SK-MEL-5 (cell line): Measurements from ENCODE around the gene TGIF1. TPM values are rescaled to one million over a fixed set of nuclear protein-coding genes. Genes with fewer than 3 reads are reported as not detected.

Source experiments
- DNase-seq: peaks from one replicate; pipeline ENCODE4 v3.0.0-alpha.2; 2016; ENCODE audit warnings: low read depth, low spot score
- in situ Hi-C: cut with HindIII; loops from 2 replicates; pipeline ENCODE4 v1.10.0; 2016; ENCODE audit warnings: low sequenced_read_pairs, high pct_unique_total_duplicates, low pct_unique_long_range_greater_than_20kb
- total RNA-seq: library from RNA; depleted of rRNA; stranded (reverse); fragments of >200 nt; shearing (Covaris generic); gene quantifications from 2 replicates; pipeline ENCODE4 v1.2.3, GENCODE V29; 2014

Gene TGIF1
- total RNA-seq, 1 experiment from 2014 or later = 210 TPM

DNA sequence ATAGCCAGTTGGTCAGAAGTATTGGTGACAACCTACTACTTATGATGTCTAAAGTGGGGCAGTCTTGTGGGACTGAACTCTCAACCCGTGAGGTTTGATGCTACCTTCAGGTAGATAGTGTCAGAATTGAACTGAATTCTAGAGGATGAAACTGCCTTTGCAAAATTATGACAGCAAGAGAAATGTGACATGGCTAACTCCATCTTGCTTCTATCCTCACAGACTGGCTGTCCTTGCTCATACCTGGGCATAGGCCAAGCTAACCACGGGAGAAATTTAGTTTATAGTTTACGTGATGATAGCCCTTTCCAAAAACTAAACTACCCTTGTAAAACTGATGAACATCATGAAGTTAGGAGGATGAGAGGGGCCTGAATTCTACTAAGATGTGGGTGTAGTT is 24.9 kb upstream of the TGIF1 start:
- DNase-seq = no peak
- in situ Hi-C loops = no loop called here

DNA sequence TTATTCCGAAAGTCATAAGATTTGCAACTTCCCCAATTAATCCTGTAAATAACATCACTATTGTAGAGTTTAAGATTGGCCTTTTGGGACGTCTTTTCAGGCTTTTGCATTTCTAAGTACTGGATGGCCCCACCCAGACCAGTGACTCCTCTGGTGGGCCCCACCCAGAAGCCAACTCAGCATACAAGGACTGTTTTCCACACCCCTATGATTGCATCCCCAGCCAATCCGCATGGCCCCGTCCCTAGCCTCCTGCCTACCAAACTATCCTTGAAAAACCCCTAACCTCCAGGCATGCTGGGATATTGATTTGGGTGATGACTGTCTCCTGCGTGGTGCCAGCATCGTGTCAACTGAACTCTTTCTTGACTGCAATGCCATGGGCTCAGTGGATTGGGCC is 24.5 kb upstream of the TGIF1 start:
- DNase-seq = no peak
- in situ Hi-C loops = no loop called here

DNA sequence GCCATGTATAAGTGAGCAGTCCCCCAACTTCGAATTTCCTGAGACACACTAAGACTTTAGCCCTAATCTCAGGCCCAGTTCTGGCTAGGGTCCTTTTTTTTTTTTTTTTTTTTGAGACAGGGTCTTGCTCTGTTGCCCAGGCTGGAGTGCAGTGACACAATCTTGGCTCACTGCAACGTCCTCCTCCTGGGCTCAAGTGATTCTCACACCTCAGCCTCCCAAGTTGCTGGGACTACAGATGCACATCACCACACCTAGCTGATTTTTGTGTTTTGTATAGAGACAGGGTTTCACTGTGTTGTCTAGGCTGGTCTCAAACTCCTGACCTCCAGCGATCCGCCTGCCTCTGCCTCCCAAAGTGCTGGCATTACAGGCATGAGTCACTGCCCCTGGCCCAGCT is 23.9 kb upstream of the TGIF1 start:
- no peak for DNase-seq
- in situ Hi-C loops = no loop called here

DNA sequence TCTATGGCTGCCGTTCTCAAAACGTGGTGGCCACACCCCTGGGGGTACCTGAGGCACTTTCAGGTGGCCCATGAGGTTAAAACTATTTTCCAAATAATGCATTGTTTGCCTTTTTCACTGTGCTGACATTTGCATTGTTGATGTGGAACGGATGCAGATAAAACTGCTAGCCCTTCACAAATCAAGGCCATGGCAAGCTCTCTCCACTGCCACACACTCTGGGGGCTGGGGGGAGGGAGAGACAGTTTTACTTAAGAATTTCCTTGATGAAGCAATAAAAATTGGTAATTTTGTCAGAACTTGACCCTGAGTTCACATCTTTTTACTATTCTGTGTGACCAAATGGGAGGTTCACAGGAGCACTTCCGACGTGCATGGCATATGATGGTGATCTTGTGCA is 22.0 kb upstream of the TGIF1 start:
- DNase-seq = no peak
- in situ Hi-C loops = no loop called here

DNA sequence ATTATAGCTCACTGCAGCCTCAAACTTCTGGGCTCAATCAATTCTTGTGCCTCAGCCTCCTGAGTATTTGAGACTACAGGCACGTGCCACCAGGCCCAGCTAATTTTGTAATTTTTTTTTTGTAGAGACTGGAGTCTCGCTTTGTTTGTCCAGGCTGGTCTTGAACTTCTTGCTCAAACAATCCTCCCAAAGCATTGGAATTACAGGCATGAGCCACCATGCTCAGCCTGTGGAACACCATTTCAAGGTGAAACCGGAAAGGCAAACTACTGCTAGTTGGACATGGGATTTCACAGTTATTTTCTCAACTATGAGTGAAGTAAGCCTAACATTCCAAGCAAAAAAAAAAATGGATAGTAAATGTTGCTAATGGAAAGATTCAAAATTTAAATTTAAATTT is 20.9 kb upstream of the TGIF1 start:
- DNase-seq = no peak
- in situ Hi-C loops = no loop called here

DNA sequence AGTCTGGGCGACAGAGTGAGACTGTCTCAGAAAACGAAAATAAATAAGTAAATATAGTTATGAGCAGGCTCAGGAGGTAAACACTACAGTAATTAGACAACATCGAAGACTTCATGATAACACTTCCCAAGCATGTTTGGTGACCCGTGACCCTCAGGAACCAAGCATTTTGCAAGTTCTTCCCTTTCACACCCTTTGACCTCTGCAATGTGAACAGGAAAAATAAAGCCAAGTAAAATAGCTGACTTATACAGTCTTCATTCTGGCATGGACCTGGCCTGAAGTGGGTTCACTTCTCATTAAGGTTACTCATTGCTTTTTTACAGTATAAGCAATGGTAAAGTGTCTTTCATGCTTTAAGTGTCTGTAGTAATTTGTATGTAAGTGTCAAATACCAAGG is 15.3 kb upstream of the TGIF1 start:
- in situ Hi-C loops = no loop called here
- no peak for DNase-seq

DNA sequence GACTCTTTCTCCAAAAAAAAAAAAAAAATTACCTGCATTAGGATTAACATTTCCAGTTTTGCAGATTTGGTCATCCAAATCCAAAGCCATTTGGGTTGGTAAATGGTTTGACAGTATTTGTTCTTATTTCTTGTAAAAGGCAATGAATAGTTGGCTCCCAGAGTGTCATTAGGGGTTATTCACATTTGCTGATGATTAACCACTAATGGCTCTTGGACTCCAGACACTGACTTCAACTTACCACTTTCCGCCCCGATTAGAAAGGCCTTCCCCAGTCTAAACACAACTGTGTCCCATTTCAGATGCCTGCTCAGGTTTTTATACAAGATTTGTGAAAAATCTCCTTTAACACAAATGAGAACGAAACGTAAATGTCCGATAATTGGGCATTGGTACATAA is 9.6 kb upstream of the TGIF1 start:
- DNase-seq = no peak
- in situ Hi-C loops = no loop called here

DNA sequence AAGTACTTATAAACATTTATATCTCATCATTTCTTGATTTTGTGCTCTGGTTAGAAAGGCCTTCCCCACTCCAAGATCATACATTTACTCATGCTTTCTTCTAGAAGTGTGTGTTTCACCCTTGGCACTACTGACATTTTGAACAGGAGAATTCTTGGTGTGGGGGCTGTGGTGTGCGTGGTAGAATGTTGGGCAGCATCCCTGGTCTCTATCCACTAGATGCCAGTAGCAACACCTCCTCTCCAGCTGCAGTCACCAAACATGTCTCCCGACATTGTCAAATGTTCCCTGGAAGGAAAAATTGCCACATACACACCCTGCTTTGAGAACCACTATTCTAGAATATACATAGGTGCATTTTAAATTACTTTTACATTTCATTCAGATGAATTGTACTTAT is 8.7 kb upstream of the TGIF1 start:
- peak; percentile 82 for DNase-seq
- in situ Hi-C loops = no loop called here

DNA sequence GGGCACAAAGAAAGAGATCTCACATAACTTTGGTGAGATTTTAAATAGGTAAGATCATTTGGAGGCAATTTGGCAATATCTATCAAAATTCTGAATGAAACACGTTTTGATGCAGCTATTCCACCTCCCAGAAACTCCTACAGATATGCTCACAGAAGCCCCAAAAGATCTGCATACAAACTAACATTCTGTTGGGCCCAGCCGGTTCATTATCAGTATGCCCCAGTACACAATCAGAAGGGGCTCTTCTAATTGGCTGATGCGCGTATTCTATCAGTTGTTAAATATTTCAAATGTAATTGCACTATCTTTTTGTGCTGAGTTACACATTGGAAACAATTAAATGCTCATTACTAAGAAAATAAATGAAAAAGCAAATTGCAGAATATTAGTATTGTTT is 7.1 kb upstream of the TGIF1 start:
- DNase-seq = no peak
- in situ Hi-C loops = no loop called here

DNA sequence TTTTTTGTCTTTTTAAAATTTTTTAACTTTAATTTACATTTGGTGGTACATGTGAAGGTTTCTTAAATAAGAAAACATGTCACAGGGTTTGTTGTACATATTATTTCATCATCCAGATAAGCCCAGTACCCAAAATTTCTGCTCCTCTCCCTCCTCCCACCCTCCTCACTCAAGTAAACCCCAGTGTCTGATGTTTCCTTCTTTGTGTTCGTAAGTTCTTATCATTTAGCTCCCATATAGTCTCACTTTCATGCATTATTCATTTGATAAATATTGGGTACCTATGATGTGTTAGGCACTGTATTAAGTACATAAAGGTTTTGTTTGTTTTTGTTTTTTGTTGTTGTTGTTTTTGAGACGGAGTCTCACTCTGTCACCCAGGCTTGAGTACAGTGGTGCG is 5.7 kb upstream of the TGIF1 start:
- in situ Hi-C loops = no loop called here
- no peak for DNase-seq

DNA sequence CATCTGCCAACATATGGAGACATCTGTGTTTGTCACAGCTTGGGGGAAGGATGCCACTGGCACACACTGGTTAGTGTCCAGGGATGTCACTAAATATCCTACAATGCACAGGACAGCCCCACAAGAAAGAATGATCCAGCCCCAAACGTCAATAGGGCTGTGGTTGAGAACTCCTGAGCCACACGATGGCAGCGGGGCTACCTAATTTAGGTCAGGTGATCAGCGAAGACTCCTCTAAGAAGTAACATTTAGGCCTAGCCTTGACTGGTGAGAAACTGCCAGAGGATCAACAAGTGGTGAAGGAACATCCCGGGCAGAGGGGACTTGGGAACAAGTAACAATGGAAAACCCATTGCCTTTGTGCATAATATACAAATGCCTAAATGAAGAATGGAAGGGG is 5.0 kb upstream of the TGIF1 start:
- DNase-seq = no peak
- in situ Hi-C loops = no loop called here

DNA sequence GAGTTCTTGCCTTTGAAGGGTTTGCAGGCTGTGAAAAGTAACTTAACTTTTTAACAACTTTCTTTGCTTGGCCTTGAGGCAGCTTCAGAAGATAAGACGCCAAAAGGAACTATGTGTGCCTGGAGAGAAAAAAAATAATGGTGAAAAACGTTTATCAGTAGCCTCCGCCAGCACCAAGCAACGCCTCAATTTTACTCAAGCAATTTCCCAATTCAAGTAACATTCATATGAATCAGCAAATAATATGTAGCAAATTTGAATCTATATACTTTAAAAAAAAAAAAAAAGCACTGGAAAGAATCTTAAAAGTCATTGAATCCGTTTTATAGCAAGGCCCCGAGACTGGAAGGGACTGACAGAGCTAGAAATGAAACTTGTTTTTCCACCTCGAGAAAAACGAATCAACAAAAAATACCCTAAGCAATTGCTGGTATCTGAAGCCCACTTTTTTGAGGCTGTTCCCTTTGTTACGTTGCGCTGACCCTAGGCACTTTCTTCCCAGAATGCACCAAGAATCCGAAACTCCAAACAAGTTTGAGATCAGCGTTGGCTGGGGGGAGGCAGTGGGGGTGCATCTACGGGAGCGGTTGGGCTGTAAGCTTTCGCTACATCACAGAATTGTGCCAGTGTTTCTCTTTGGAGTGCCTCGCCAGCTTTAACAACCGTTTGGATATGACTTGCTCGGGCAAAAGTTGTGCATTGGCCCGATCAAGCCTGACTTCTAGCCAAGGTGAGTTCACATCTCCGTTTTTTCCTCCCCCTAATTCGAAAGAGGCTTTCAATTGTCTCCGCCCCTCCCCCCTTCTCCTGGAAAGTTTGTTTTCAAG is 2.7 kb upstream of the TGIF1 start:
- in situ Hi-C loops = no loop called here
- DNase-seq = peak; percentile 68

DNA sequence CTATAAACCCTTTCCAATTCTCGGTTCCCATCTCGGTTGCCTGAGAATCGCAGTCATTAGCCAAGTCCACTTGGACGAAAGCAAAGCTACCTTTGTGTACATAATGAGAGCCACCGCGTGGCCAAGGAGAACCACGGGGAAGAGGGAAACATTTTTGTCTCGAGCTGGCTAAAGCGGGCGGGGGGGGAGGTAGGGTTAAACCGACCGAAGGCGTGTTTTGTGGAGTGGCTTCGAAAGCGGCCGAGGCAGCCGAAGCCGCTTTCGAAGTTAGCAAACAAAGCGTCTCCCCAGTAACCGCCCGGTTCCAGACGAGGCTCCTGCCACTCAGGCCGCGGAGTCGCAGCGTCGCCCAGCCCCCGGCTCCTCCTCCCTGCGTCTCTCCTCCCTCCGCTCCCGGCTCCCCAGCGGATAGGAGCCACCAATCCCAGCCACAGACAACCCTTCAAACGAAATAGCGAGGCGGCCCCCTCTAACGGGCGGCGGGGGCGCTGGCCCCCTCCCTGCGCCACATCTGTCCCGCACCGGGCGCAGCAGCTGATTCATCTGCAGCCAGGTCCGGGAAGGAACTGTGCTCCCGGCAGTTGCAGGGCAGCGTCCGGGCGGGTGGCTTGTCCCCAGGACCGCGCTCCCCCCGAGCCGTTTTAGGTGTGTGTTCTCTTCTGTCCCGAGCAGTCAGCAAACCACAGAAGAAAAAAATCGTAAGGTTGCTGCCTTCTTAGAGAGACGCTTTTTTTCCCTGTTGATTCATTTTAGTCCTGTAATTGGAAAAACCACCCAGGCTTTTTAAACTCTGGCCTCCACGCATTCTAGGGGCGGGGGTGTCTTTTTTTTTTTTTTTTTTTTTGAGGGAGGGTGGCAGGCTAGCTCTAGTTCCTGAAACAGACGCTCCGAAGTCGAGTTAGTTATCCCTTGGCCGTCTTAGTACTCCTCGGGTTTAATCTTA is 1.8 kb upstream of the TGIF1 start:
- in situ Hi-C loops = no loop called here
- peak; percentile 96 for DNase-seq

DNA sequence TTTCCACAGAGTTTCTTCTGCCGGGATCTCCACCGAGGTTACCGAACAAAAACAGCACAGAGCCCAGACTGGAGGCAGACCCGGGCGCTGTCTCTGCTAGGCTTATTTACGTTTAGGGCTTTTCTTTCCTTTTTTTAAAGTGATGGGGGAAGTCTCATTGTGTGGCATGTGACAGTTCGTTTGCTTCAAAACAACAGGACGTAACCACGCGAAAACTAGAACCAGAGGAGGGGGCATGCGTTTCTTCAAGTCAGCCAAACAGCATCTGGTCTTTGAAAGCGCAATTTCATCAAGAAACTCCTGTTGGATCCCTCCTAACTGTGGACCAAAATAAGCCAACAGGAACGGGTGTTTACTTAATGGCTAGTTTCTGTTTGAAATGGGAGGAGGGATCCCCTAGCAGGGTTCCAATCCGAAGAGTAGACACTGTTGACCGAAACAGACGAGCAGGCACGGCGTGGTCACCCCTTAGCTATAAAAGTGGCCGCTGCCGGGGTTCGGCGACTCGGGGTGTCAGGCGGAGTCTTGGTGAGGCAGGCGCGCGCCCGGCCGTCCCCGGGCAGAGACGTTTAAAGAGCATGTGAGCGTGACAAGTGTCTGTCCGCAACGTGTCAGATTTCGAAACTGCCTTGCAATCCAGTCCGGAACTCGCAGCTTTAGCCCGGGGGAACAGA is 997 bp upstream of the TGIF1 start:
- DNase-seq = peak; percentile 96
- in situ Hi-C loops = no loop called here

DNA sequence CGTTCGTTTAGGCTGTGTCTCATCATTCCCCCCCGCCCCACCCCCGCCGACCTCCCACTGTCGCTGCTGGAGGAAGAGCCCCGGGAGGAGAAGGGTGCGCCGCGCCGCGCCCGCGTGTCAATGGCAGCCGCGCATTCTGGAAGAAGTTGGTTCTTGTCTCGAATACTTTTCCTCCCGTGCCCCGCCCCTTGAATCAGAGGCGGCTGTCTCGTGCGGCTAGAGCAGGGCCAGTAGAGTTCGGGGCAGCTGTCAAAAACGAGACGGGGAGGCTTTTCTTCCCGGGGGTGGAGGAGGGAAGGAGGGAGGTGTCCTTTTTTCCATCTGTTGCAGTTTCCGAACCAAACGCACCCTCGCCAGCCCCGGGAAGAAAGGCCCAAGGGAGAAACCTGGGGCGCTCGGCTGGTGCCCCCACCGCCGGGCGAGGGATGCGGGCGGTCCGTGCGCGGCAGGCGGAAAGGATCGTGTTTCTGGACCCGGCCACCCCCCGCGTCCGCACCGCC is 410 bp upstream of the TGIF1 start:
- in situ Hi-C loops = no loop called here
- no peak for DNase-seq

DNA sequence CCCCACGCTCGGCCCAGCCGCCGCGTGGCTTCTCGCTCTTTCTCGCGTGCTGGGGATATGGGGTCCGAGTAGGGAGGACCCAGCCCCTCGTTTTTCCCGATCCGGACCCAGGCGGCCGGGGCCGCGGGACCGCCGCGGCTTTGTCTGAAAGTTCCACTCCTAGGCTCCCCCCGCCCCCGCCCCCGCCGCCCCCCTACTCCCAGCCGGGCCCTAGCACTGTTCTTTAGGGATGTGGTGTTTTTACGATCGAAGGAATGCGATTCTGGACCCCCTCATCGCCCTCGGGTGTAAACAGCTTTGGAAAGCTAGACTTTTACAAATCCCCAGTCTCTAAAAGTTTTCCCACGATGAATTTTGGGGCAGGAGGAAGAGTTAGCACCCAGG is 819 bp downstream of the TGIF1 start:
- in situ Hi-C loops = no loop called here
- DNase-seq = no peak

DNA sequence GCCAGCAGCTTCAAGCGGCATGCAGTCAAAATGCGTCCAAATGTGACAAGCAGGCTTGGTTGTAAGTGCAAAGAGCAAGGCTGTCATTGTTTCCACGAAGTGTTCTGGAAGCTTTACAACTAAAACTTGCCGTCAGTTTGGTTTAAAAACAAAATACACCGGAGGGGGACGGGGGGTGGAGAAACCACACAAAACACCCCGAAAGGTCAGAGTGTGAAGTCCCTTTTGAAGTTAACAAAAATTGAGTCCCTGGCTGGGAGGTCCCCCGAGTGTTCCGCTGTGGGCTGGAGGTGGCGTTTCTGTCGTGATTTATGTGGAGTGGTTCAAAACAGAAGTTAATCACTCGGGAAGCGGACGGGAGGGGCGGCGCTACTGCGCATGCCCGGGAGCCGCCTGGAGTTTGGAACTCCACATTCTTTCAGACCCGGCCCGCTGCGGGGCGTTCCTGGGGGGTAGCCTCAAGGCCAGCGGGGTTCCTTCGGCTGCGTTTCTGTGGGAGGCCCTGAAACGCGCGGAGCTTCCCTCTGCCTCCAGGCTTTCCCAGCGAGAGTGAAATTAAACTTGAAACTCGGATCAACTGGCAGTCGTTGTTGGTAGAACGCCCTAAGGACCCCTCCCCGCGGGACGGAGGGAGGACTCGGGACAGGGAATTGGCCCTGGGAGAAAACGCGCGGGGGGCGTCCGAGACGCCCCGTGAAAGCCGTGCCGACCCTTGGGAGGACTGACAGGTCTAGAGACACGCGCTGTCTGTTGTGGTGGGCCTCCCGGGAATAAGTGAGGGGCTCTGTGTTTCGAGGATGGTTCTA is 1.4 kb downstream of the TGIF1 start:
- in situ Hi-C loops = no loop called here
- DNase-seq = peak; percentile 79
